HepG2 (cell line): ENCODE measurements around the gene NME2. TPM values are rescaled to one million over a fixed set of nuclear protein-coding genes. Genes with fewer than 3 reads are reported as not detected.

Experiments used
- BRCA1 ChIP-seq: sonication (generic); formaldehyde crosslinking; IDR thresholded peaks from 2 replicates; pipeline ENCODE4 v1.4.0; 2020; ENCODE audit warnings: missing genetic modification reagents
- FOXA1 ChIP-seq, 2 experiments: fragments of 450-650 bp in 1 of 2; sonication (generic) in 1 of 2; formaldehyde crosslinking in 1 of 2; IDR thresholded peaks; 2 replicates each; pipeline versions ENCODE4 v1.4.0 to v1.6.1; 2016 to 2020; ENCODE audit warnings: missing genetic modification reagents in 1 of 2
- GABPA ChIP-seq, 2 experiments: IDR thresholded peaks; 2 replicates each; pipeline ENCODE4 v1.6.1; 2011 to 2016; ENCODE audit warnings: low read depth in 2 of 2, low read length in 1 of 2, missing biosample characterization in 1 of 2, missing genetic modification characterization in 1 of 2
- HOMEZ ChIP-seq: IDR thresholded peaks from 2 replicates; pipeline ENCODE4 v1.6.1; 2016; ENCODE audit warnings: low read depth
- HOXA5 ChIP-seq: sonication (generic); formaldehyde crosslinking; IDR thresholded peaks from 2 replicates; pipeline ENCODE4 v1.4.0; 2020; ENCODE audit warnings: missing genetic modification reagents
- KLF16 ChIP-seq, 2 experiments: sonication (generic) in 1 of 2; formaldehyde crosslinking in 1 of 2; IDR thresholded peaks; 2 replicates each; pipeline versions ENCODE4 v1.6.1 to v1.8.0; 2016 to 2023; ENCODE audit warnings: missing genetic modification reagents in 2 of 2, missing compliant biosample characterization in 1 of 2
- MIXL1 ChIP-seq: IDR thresholded peaks from 2 replicates; pipeline ENCODE4 v1.6.1; 2016
- PHB2 ChIP-seq: fragments of 450-650 bp; IDR thresholded peaks from 2 replicates; pipeline ENCODE4 v1.6.1; 2018; ENCODE audit not compliant: partially characterized antibody
- PHF20 ChIP-seq: sonication (generic); formaldehyde crosslinking; IDR thresholded peaks from 2 replicates; pipeline ENCODE4 v1.5.0; 2020; ENCODE audit warnings: mild to moderate bottlenecking, missing genetic modification reagents
- RAD21 ChIP-seq: fragments of 450-650 bp; formaldehyde crosslinking; IDR thresholded peaks from 2 replicates; pipeline ENCODE4 v1.5.0; 2020; ENCODE audit warnings: mild to moderate bottlenecking
- RXRB ChIP-seq: IDR thresholded peaks from 2 replicates; pipeline ENCODE4 v1.6.1; 2016; ENCODE audit warnings: borderline replicate concordance, missing genetic modification reagents, missing compliant biosample characterization
- SRY ChIP-seq: sonication (generic); formaldehyde crosslinking; IDR thresholded peaks from 2 replicates; pipeline ENCODE4 v1.8.0; 2022; ENCODE audit warnings: mild to moderate bottlenecking, missing genetic modification reagents
- XBP1 ChIP-seq: sonication (generic); formaldehyde crosslinking; IDR thresholded peaks from 2 replicates; pipeline ENCODE4 v1.5.0; 2020; ENCODE audit warnings: missing genetic modification reagents
- ZNF20 ChIP-seq: sonication (generic); formaldehyde crosslinking; IDR thresholded peaks from 2 replicates; pipeline ENCODE4 v1.4.0; 2020; ENCODE audit warnings: mild to moderate bottlenecking, moderate library complexity, missing genetic modification reagents
- ZNF256 ChIP-seq: sonication (generic); formaldehyde crosslinking; conservative IDR thresholded peaks from 2 replicates; pipeline ENCODE4 v1.4.0; 2020; ENCODE audit warnings: missing genetic modification reagents
- ZNF431 ChIP-seq: sonication (generic); formaldehyde crosslinking; IDR thresholded peaks from 2 replicates; pipeline ENCODE4 v1.9.0; 2022; ENCODE audit warnings: missing genetic modification reagents, low read depth, mild to moderate bottlenecking, borderline replicate concordance
- ZNF740 ChIP-seq: sonication (generic); formaldehyde crosslinking; IDR thresholded peaks from 2 replicates; pipeline ENCODE4 v1.4.0; 2020; ENCODE audit warnings: missing genetic modification reagents
- ZSCAN31 ChIP-seq: sonication (generic); formaldehyde crosslinking; IDR thresholded peaks from 2 replicates; pipeline ENCODE4 v1.5.0; 2020; ENCODE audit warnings: low read depth, mild to moderate bottlenecking, missing genetic modification reagents
- polyA plus RNA-seq, 8 experiments: library from polyadenylated mRNA; depleted of rRNA in 3 of 8; stranded (reverse) in 7 of 8; unstranded in 1 of 8; fragments of >200 nt; fragmentation: Illumina TruSeq in 4 of 8; extraction: Trizol in 4 of 8; gene quantifications; 2 replicates each; pipeline versions ENCODE4 v1.2.1 to v1.2.3, GENCODE V29; 2011 to 2016; ENCODE audit warnings: low read depth in 4 of 8, missing spikeins in 1 of 8, mixed read lengths in 1 of 8; ENCODE audit not compliant: insufficient read depth in 1 of 8
- total RNA-seq, 5 experiments: library from RNA; depleted of rRNA; stranded (reverse); fragments of >200 nt; fragmentation: Illumina TruSeq; extraction: Trizol; gene quantifications; 2 replicates each; pipeline ENCODE4 v1.2.3, GENCODE V29; 2016; ENCODE audit warnings: low read depth in 1 of 5
- TF ChIP-seq, protein P1 (sequence below): sonication (generic); formaldehyde crosslinking; IDR thresholded peaks from 2 replicates; pipeline ENCODE4 v1.4.0; 2020; ENCODE audit warnings: mild to moderate bottlenecking, missing genetic modification reagents
- TF ChIP-seq, protein P2 (sequence below): sonication (generic); formaldehyde crosslinking; IDR thresholded peaks from 2 replicates; pipeline ENCODE4 v1.5.0; 2020; ENCODE audit warnings: mild to moderate bottlenecking, missing genetic modification reagents
- TF ChIP-seq, protein P3 (sequence below): sonication (generic); formaldehyde crosslinking; IDR thresholded peaks from 2 replicates; pipeline ENCODE4 v1.8.0; 2022; ENCODE audit warnings: missing genetic modification reagents, mild to moderate bottlenecking, moderate library complexity, borderline replicate concordance
- TF ChIP-seq, protein P4 (sequence below): sonication (generic); formaldehyde crosslinking; IDR thresholded peaks from 2 replicates; pipeline ENCODE4 v1.4.0; 2020; ENCODE audit warnings: missing genetic modification reagents

NME2 gene
- total and polyA plus RNA-seq, 2 of the 13 experiments (the other 11 are each of a cell fraction or from before 2014, with no cell fraction given): 790 to 1,213 TPM

DNA sequence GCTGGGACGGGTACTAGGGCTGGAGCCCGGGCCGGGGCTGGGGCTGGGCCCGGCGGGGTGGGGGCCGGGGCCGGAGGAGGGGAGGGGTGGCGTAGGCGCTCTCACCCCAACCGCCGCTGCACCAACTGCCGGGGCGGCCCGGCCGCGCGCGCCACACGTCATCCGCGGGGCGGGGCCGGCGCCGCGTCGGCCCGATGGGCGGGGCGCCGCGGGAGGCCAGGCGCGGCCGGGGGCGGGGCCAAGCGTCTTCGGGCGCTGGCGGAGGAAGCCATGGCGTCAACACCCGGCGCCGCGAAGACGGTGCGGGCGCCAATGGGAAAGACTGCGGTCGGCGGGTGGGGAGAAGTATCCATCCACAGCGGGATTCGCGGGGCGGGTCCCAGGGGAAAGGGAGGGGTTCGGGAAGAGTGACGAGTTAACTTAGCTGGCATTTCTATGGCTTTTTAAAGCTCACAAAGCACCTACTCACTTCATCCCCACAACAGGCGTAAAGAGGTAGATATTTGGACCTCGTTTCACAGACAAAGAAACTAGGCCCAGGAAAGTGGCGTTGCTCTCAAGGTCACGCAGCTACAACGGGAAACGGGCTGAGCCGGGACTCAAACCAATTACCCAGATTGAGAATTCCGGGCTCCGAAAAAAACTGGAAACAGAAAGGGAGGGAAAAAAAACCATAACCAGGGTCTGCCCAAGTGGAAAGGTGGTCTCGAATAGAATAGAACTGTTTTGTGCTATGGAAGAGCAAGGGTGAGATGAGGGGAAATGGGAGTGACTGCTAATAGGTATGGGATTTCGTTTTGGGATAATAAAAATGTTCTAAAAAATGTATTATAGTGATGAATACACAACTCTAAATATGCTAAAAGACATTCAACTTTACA is 45.2 kb upstream of the NME2 start, which contains the start of gene SPAG9 (continued):
- TF ChIP-seq ZNF740 (no peak), HOXA5 (CRISPR knock-in tag) (peak; percentile 36; the same call in 1 of the 2 replicates), XBP1 (CRISPR knock-in tag) (no peak), HOMEZ (peak; percentile 51; the same call in 1 of the 2 replicates), ZSCAN31 (CRISPR knock-in tag) (0 out of 2 replicates have a peak, but pooled peaks have one; percentile 15), GABPA (IDR thresholded peaks at IDR 0.05; ENCODE audit: low read depth, low read length) (peak; percentile 31; the same call in 1 of the 2 replicates), GABPA (CRISPR knock-in tag; IDR thresholded peaks at IDR 0.05; ENCODE audit: low read depth) (peak; percentile 68), RAD21 (CRISPR knock-in tag) (no peak), ZNF20 (CRISPR knock-in tag) (no peak), FOXA1 (IDR thresholded peaks at IDR 0.05) (no peak), FOXA1 (CRISPR knock-in tag; IDR thresholded peaks at IDR 0.05) (peak; percentile 12; the same call in 1 of the 2 replicates), SRY (CRISPR knock-in tag) (0 out of 2 replicates have a peak, but pooled peaks have one; percentile 15), RXRB (CRISPR knock-in tag) (peak; percentile 43; the same call in 1 of the 2 replicates), ZNF256 (CRISPR knock-in tag) (0 out of 2 replicates have a peak, but pooled peaks have one; percentile 33), ZNF431 (CRISPR knock-in tag) (no peak), PHB2 (no peak), BRCA1 (CRISPR knock-in tag) (no peak), KLF16 (CRISPR knock-in tag; IDR thresholded peaks at IDR 0.05) (no peak), MIXL1 (CRISPR knock-in tag) (peak; percentile 69), PHF20 (peak; percentile 77)
- TF ChIP-seq, protein P1, sequence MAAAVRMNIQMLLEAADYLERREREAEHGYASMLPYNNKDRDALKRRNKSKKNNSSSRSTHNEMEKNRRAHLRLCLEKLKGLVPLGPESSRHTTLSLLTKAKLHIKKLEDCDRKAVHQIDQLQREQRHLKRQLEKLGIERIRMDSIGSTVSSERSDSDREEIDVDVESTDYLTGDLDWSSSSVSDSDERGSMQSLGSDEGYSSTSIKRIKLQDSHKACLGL (CRISPR knock-in tag): no peak
- TF ChIP-seq, protein P2, sequence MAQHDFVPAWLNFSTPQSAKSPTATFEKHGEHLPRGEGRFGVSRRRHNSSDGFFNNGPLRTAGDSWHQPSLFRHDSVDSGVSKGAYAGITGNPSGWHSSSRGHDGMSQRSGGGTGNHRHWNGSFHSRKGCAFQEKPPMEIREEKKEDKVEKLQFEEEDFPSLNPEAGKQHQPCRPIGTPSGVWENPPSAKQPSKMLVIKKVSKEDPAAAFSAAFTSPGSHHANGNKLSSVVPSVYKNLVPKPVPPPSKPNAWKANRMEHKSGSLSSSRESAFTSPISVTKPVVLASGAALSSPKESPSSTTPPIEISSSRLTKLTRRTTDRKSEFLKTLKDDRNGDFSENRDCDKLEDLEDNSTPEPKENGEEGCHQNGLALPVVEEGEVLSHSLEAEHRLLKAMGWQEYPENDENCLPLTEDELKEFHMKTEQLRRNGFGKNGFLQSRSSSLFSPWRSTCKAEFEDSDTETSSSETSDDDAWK (CRISPR knock-in tag): no peak
- TF ChIP-seq, protein P3, sequence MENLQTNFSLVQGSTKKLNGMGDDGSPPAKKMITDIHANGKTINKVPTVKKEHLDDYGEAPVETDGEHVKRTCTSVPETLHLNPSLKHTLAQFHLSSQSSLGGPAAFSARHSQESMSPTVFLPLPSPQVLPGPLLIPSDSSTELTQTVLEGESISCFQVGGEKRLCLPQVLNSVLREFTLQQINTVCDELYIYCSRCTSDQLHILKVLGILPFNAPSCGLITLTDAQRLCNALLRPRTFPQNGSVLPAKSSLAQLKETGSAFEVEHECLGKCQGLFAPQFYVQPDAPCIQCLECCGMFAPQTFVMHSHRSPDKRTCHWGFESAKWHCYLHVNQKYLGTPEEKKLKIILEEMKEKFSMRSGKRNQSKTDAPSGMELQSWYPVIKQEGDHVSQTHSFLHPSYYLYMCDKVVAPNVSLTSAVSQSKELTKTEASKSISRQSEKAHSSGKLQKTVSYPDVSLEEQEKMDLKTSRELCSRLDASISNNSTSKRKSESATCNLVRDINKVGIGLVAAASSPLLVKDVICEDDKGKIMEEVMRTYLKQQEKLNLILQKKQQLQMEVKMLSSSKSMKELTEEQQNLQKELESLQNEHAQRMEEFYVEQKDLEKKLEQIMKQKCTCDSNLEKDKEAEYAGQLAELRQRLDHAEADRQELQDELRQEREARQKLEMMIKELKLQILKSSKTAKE (CRISPR knock-in tag): no peak
- TF ChIP-seq, protein P4, sequence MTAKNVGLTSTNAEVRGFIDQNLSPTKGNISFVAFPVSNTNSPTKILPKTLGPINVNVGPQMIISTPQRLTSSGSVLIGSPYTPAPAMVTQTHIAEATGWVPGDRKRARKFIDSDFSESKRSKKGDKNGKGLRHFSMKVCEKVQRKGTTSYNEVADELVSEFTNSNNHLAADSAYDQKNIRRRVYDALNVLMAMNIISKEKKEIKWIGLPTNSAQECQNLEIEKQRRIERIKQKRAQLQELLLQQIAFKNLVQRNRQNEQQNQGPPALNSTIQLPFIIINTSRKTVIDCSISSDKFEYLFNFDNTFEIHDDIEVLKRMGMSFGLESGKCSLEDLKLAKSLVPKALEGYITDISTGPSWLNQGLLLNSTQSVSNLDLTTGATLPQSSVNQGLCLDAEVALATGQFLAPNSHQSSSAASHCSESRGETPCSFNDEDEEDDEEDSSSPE (CRISPR knock-in tag): peak; percentile 86
